ENCODE measurements around the gene ZNF692.

DNA sequence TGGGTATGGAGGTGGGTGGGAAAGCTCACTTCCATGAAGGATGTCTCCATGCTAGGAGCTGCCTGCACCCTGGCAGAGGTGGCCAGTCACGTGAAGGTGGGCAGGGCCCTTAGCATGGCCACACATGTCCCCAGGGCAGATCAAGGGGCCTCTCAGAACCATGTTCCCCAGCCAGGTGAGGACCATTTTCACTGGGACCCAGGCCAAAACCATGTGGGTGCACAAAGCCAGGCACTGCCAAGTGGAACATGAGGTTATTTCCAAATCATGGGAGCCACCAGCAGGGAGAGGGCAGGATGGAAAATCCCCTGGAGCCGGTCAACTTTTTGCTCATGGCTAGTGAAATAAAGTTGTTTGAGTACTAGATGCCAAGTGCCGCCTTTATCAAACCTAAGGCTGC is 9.7 kb downstream of the ZNF692 start:
- no peak for TF ChIP-seq CTCF (IDR thresholded peaks at IDR 0.05; ENCODE audit: insufficient read depth, low read length, poor library complexity, severe bottlenecking)
- TF ChIP-seq EZH2phosphoT487 (conservative IDR thresholded peaks at IDR 0.05; ENCODE audit: low read length) = no peak

Data from SU-DHL-6 (cell line).